Lower leg skin (tissue), 4 donors: ENCODE results near the gene TTLL5. TPM values are rescaled to one million over a fixed set of nuclear protein-coding genes. Genes with fewer than 3 reads are reported as not detected.

Experiments
- DNase-seq, 2 donors: peaks; one replicate each; pipeline ENCODE4 v3.0.0-alpha.2; 2019; ENCODE audit warnings: low spot score in 2 of 2
- H3K4me3 ChIP-seq: fragments of 200-600 bp; sonication (generic); 2 replicates; pipeline ENCODE4 v1.5.1; 2017; ENCODE audit warnings: mild to moderate bottlenecking, low read depth; ENCODE audit not compliant: poor library complexity, severe bottlenecking
- CTCF ChIP-seq, 3 donors: fragments of 450-650 bp; IDR thresholded peaks; one replicate each; pipeline ENCODE4 v1.5.1; 2016; ENCODE audit warnings: antibody characterized with exemption in 3 of 3, mild to moderate bottlenecking in 3 of 3, moderate library complexity in 2 of 3
- POLR2A ChIP-seq, 2 donors: fragments of 450-650 bp; IDR thresholded peaks; one replicate each; pipeline ENCODE4 v1.6.1; 2016 to 2017; ENCODE audit warnings: antibody characterized with exemption in 2 of 2, mild to moderate bottlenecking in 1 of 2, moderate library complexity in 1 of 2
- WGBS, 2 donors: methylation state at CpG; one replicate each; pipeline ENCODE4 v1.1.5; 2018; 5-methylcytosine and 5-hydroxymethylcytosine counted together
- intact Hi-C: fragments of 100-400 bp; cut with DNase I; formaldehyde crosslinking; loops from one replicate; pipeline ENCODE4 v1.15.0; 2023; ENCODE audit warnings: low total_unique reads
- total RNA-seq, 4 donors: library from RNA; depleted of rRNA; stranded (reverse); fragments of >200 nt; gene quantifications; one replicate each; pipeline ENCODE4 v1.1.0, GENCODE V29; 2016

TTLL5 gene
- total RNA-seq, 4 donors from 2014 or later, result 16.5 to 31.1 (median 18.4) TPM

DNA sequence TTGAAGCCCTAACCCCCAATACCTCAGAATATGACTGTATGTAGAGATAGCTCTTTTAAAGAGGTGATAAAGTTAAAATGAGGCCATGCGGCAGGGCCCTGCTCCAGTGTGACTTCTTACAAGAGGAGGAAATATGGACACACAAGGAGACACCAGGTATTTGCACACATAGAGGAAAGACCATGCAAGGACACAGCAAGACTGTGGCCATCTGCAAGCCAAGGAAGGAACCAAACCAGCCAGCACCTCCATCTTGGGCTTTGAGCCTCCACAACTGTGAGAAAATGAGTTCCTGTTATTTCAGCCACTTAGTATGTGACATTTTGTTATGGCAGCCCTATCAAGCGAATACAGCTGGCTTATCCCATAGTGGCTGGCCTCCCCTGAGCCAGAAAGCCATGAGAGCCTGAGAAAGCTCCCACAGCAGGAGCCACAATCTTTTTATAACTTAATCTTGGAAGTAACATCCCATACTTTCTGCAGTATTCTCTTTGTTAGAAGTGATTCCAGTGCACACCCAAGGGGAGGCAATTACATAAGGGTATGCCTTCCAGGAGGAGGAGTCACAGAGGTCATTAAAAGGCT lies 272.8 kb downstream of the TTLL5 start:
- no peak for DNase-seq
- no peak for TF ChIP-seq POLR2A (IDR thresholded peaks at IDR 0.05)
- no peak for TF ChIP-seq CTCF (IDR thresholded peaks at IDR 0.05)
- no peak overlapping the region for H3K4me3 ChIP-seq
- intact Hi-C loops, result no loop called here
- 48 to 97% methylated on average over 2 of the region's 2 CpGs for WGBS, 2 donors

- H3K4me3 ChIP-seq, result no peak overlapping the region
- DNase-seq, result no peak
- intact Hi-C loops, result no loop called here
- WGBS, 2 donors, result 70 to 78% methylated on average over 2 of the region's 2 CpGs
- TF ChIP-seq POLR2A (IDR thresholded peaks at IDR 0.05) (no peak), CTCF (IDR thresholded peaks at IDR 0.05) (no peak)
Observed at GRCh38 chr14:75934998-75935628, 274.1 kb downstream of the TTLL5 start.

DNA sequence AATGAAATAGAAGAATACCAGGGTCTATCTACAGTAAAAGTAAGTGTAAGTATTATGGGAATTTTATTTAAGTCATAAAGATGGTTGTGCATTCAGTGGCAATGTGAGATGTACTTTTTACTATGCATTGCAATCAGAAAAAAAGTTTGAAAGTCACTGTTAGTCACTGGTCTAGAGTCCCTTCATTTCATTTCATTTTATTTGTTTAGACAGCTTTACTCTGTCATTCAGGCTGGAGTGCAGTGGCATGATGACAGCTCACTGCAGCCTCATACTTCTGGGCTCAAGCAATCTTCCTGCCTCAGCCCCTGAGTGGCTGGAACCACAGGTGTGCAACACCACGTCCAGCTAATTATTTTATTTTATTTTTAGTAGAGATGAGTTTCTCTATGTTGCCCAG lies 278.2 kb downstream of the TTLL5 start:
- WGBS, 2 donors, result 76 to 84% methylated on average over 1 of the region's 1 CpG
- TF ChIP-seq POLR2A (IDR thresholded peaks at IDR 0.05) (no peak), CTCF (IDR thresholded peaks at IDR 0.05) (no peak)
- no peak overlapping the region for H3K4me3 ChIP-seq
- no peak for DNase-seq
- intact Hi-C loops, result no loop called here

DNA sequence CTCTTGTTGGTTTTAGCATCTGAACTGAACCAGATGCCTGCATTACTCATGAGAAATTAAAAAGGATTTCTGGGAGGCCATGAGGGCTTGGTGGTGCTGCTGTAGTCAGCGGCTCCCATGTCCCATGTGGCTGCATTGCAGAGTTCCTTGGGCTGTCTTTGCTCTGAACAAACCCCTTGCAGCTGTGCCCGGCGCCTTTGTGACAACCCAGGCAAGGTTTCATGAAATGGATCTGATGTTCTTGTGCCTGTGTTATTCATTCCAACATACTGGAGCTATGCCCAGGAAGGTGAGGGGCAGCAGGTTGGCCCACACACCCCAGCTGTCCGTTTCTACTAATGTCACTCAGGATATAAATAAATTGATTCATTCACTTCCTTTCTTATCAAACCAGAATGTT lies 280.0 kb downstream of the TTLL5 start:
- intact Hi-C loops, result no loop called here
- no peak for DNase-seq
- WGBS, 2 donors, result 80 to 83% methylated on average over 4 of the region's 4 CpGs
- no peak for TF ChIP-seq POLR2A (IDR thresholded peaks at IDR 0.05)
- no peak for TF ChIP-seq CTCF (IDR thresholded peaks at IDR 0.05)
- H3K4me3 ChIP-seq, result no peak overlapping the region

DNA sequence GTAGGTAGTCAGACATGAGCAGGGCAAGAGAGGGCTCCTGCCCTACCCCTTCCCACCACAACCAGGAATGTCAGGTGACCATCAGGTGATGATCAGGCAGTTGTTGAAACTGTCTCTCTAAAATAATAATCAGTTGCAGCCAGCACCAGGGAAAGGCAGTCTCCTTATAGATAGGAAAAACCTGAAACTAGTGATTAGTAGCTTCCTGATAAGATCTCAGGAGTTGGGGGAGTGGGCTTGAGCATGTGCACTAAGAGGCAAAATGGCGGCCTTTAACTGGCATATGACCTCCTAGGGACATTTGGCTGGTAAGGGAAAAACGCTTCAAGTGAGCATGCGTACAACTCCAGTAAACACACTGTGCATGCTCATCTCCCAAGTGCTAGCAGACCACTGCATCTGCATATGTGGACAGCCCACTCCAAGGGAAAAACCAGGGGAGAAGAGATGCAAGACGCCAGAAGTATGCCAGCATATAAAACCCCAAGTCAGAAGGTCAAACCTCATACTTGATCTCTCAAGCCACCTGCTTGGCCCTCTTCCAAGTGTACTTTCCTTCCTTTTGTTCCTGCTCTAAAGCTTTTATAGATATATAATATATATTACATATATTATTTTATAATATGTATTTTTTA lies 283.7 kb downstream of the TTLL5 start:
- WGBS, 2 donors, result 90 to 92% methylated on average over 4 of the region's 4 CpGs
- intact Hi-C loops, result no loop called here
- TF ChIP-seq CTCF (IDR thresholded peaks at IDR 0.05) (no peak), POLR2A (IDR thresholded peaks at IDR 0.05) (no peak)

More for the DNA sequence above, 283.7 kb downstream of the TTLL5 start:
- no peak for DNase-seq
- H3K4me3 ChIP-seq, result no peak overlapping the region
